Calu3 (cell line): ENCODE data around the gene CLK3. TPM values are rescaled to one million over a fixed set of nuclear protein-coding genes. Genes with fewer than 3 reads are reported as not detected.

ENCODE experiments used
- BruUV-seq: library from RNA; stranded (reverse); fragments of 400-500 nt; replicated peaks from 2 replicates; lab custom pipeline; 2021; lab: Mats Ljungman, UMichigan
- CTCF ChIA-PET: fragments of 300-600 bp; sonication (Branson Sonifier 250); formaldehyde crosslinking; loops from one replicate; lab custom pipeline; 2022; ENCODE audit warnings: antibody characterized with exemption; lab: Charles Lee
- DNase-seq: peaks from one replicate; pipeline ENCODE4 v3.0.0; 2022
- H3K27ac Mint-ChIP-seq: one replicate; pipeline ENCODE4 v1.8.0; 2022; ENCODE audit warnings: mixed read lengths; ENCODE audit not compliant: unreplicated experiment
- H3K27me3 Mint-ChIP-seq: one replicate; pipeline ENCODE4 v1.8.0; 2022; ENCODE audit warnings: mixed read lengths; ENCODE audit not compliant: unreplicated experiment
- H3K36me3 Mint-ChIP-seq: one replicate; pipeline ENCODE4 v1.8.0; 2022; ENCODE audit warnings: mild to moderate bottlenecking, moderate library complexity, mixed read lengths; ENCODE audit not compliant: insufficient read depth, unreplicated experiment
- H3K4me1 Mint-ChIP-seq: one replicate; pipeline ENCODE4 v1.8.0; 2022; ENCODE audit warnings: mild to moderate bottlenecking, low read depth, mixed read lengths; ENCODE audit not compliant: unreplicated experiment
- H3K4me3 Mint-ChIP-seq: one replicate; pipeline ENCODE4 v1.8.0; 2022; ENCODE audit warnings: mild to moderate bottlenecking, low read depth, moderate library complexity, mixed read lengths; ENCODE audit not compliant: unreplicated experiment
- H3K9me3 Mint-ChIP-seq: one replicate; pipeline ENCODE4 v1.8.0; 2022; ENCODE audit warnings: low read depth, mixed read lengths; ENCODE audit not compliant: unreplicated experiment
- CTCF ChIP-seq: fragments of 200-600 bp; IDR thresholded peaks from one replicate; pipeline ENCODE4 v1.8.0; 2022; ENCODE audit warnings: antibody characterized with exemption; ENCODE audit not compliant: unreplicated experiment
- intact Hi-C: fragments of 100-400 bp; cut with micrococcal nuclease; formaldehyde crosslinking; loops from one replicate; pipeline ENCODE4 v1.10.0; 2022; ENCODE audit not compliant: unreplicated experiment
- total RNA-seq: library from RNA; stranded (reverse); gene quantifications from 2 replicates; pipeline ENCODE4 v1.2.3, GENCODE V29; 2022

CLK3 gene
- total RNA-seq, 1 experiment from 2014 or later, result 93.5 TPM

DNA sequence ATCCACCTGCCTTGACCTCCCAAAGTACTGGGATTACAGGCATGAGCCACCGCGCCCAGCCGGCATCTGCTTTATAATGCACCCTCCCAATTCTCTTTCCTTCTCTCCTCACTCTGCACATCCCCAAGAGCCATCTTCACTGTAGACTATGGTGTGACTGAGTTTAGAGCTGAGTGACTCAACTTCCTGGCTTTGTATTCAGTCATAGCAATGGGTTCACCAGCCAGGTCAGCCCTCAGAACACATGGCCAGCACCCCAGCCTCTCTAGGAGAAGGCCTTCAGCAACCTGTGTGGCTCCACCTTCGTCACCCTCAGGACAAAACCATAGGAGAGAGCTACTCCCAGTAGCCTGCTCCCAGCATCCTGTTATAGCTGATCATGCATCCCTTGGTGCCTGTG lies 41.6 kb upstream of the CLK3 start:
- no TSS peak for BruUV-seq
- TF ChIP-seq CTCF, result no peak
- H3K27me3 Mint-ChIP-seq, result no peaks in the 10 kb centered on the region
- CTCF ChIA-PET, result interaction anchor here (0.6 kb wide), 1 partner anchor 814 kb away, joined by 7 read pairs; no protein-coding TSS in a partner anchor
- H3K36me3 Mint-ChIP-seq, result no peaks in the 10 kb centered on the region
- no peak overlapping the region for H3K4me3 Mint-ChIP-seq
- no peaks in the 10 kb centered on the region for H3K4me1 Mint-ChIP-seq
- no peak overlapping the region for H3K27ac Mint-ChIP-seq
- no peak for DNase-seq
- no peaks in the 10 kb centered on the region for H3K9me3 Mint-ChIP-seq
- intact Hi-C loops, result no loop called here

DNA sequence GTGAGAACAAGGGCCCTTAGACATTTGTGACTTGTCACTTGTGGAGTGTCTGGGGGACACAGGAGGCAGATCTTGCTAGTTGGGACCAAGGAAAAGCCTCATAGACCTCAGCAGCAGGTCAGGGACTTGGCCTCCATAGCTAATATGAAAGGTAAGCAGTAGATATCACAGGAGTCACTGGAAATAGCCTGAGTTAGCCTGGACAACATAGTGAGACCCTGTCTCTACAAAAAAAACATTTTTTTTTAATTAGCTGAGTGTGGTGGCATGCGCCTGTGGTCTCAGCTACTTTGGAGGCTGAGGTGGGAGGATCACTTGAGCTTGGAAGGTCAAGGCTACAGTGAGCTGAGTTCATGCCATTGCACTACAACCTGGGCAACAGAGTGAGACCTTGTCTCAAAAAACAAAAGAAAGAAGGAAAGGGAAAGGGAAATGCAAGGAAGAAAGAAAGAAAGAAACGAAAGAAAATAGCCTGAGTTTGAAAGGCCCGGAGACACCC lies 37.1 kb upstream of the CLK3 start:
- no peaks in the 10 kb centered on the region for H3K9me3 Mint-ChIP-seq
- H3K4me1 Mint-ChIP-seq, result no peaks in the 10 kb centered on the region
- no TSS peak for BruUV-seq
- H3K4me3 Mint-ChIP-seq, result no peak overlapping the region
- intact Hi-C loops, result no loop called here
- DNase-seq, result no peak
- H3K27ac Mint-ChIP-seq, result no peak overlapping the region
- no peak for TF ChIP-seq CTCF
- H3K27me3 Mint-ChIP-seq, result no peaks in the 10 kb centered on the region
- no peaks in the 10 kb centered on the region for H3K36me3 Mint-ChIP-seq
- CTCF ChIA-PET, result interaction anchor here (0.6 kb wide), 2 partner anchors 52 to 126 kb away, joined by 3 read pairs; no protein-coding TSS in a partner anchor

GRCh38 chr15:74579001-74579400 lies 36.6 kb upstream of the CLK3 start:
- Mint-ChIP-seq H3K27me3 (no peaks in the 10 kb centered on the region), H3K9me3 (no peaks in the 10 kb centered on the region), H3K4me1 (no peaks in the 10 kb centered on the region), H3K27ac (no peak overlapping the region), H3K4me3 (no peak overlapping the region), H3K36me3 (no peaks in the 10 kb centered on the region)
- TF ChIP-seq CTCF, result no peak
- intact Hi-C loops, result no loop called here
- no peak for DNase-seq
- CTCF ChIA-PET, result interaction anchor here (0.6 kb wide), 1 partner anchor 125 kb away, joined by 3 read pairs; no protein-coding TSS in a partner anchor
- BruUV-seq, result no TSS peak

DNA sequence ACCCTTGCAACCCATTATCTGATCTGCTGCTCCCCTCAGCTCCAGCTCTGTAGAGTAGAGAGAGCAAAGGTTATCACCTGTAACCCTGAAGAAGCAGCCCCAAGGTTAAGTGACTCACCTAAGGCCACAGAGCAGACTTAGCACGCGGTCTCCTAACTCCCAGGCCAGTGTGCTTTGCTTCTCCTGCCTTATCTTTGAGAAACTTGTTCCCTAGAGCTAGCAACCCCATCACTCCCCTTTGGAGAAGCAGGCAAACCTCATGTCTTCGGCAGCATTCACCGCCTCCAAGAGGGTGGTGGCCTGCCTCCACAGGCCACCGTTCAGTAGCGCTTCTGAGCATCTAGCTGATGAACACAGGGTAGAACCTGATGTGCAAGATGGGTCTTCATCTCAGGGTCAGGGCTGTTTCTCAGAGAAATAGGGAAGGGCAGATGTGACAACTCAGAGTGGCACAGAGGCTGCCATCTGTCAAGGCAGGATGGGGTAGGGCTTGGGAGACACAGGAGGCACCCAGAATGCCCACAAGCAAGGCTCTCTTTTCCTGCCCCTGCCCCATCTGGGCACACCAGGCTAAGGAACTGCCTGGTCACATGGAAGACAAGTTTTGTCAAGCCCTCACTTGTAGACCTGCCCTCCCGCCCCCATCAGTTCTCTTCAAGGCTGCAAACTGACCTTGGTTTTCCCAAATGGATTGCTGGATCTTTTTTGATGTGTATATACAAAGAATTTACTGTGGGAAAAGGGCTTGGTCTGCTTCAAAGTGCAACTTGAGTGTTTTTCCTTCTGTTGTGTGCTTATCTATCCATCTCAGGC lies 34.9 kb upstream of the CLK3 start:
- no peaks in the 10 kb centered on the region for H3K4me1 Mint-ChIP-seq
- peaks cover 2% of the 10 kb centered on the region for H3K36me3 Mint-ChIP-seq
- CTCF ChIA-PET, result no interaction called here
- H3K27ac Mint-ChIP-seq, result no peak overlapping the region
- H3K27me3 Mint-ChIP-seq, result no peaks in the 10 kb centered on the region
- no peaks in the 10 kb centered on the region for H3K9me3 Mint-ChIP-seq
- H3K4me3 Mint-ChIP-seq, result no peak overlapping the region
- TF ChIP-seq CTCF, result no peak
- intact Hi-C loops, result no loop called here
- no TSS peak for BruUV-seq
- no peak for DNase-seq
